ENCODE results near the gene CD27. TPM values are rescaled to one million over a fixed set of nuclear protein-coding genes. Genes with fewer than 3 reads are reported as not detected.

The CD27 gene
- total and polyA plus RNA-seq, 9 of the 15 experiments (the other 6 are each of a cell fraction or from before 2014, with no cell fraction given) = 0.24 TPM; not detected in 8

- Histone ChIP-seq H3K79me2 (ENCODE audit: control insufficient read depth, insufficient read depth, low read length) (no peaks in the 10 kb centered on the region), H3K9me3 (replicated peaks; ENCODE audit: control insufficient read depth, insufficient read depth, low read depth, low read length) (no peaks in the 10 kb centered on the region), H4K20me1 (replicated peaks; ENCODE audit: control insufficient read depth, insufficient read depth, low read length) (no peaks in the 10 kb centered on the region), H3K9me1 (ENCODE audit: control insufficient read depth, insufficient read depth, low read length) (no peaks in the 10 kb centered on the region), H3K4me3 (no peak overlapping the region), H2AFZ (ENCODE audit: low read depth, low read length) (no peak overlapping the region), H3K4me1 (replicated peaks in 1 of 2; ENCODE audit: control insufficient read depth in 2 of 2, insufficient read depth in 2 of 2, low read length in 2 of 2) (no peaks in the 10 kb centered on the region; a peak in 1 of 5 replicates), H3K9ac (ENCODE audit: insufficient read depth in 1 of 2, low read depth in 2 of 2, low read length in 2 of 2) (no peak overlapping the region), H3K27ac (ENCODE audit: extremely low read depth, low read depth, low read length) (no peak overlapping the region), H3K4me2 (ENCODE audit: insufficient read depth, low read length) (no peak overlapping the region), H3K36me3 (ENCODE audit: control insufficient read depth, insufficient read depth, low read length) (no peaks in the 10 kb centered on the region), H3K27me3 (ENCODE audit: control insufficient read depth in 2 of 2, insufficient read depth in 2 of 2, low read length in 2 of 2) (peaks cover 0 to 9% of the 10 kb centered on the region in 2 experiments; a peak in 4 of 5 replicates)
- no TSS peak for BruUV-seq (replicated peaks)
- intact Hi-C loops (cut with micrococcal nuclease) (no loop called here), in situ Hi-C loops (cut with MboI) (no loop called here)
- CTCF ChIA-PET (ENCODE audit: low intra/inter-chr PET ratio) = no interaction called here
- no peak for DNase-seq (ENCODE audit: extremely low read depth in 1 of 4, low spot score in 3 of 4)
- TF ChIP-seq ZFP36 (IDR thresholded peaks at IDR 0.05; ENCODE audit: low read depth, low read length, partially characterized antibody) = no peak
- TF ChIP-seq LARP7 (IDR thresholded peaks at IDR 0.05) = no peak
- no peak for TF ChIP-seq ADNP (tag; IDR thresholded peaks at IDR 0.05)
- TF ChIP-seq CSDE1 (IDR thresholded peaks at IDR 0.05) = no peak
- no peak for TF ChIP-seq SAP30 (IDR thresholded peaks at IDR 0.05; ENCODE audit: borderline replicate concordance, insufficient read depth, low read depth, low read length, poor library complexity, severe bottlenecking)
- no peak for TF ChIP-seq BHLHE40 (IDR thresholded peaks at IDR 0.05; ENCODE audit: low read length)
- TF ChIP-seq BRCA1 (IDR thresholded peaks at IDR 0.05) = no peak
- no peak for TF ChIP-seq BRCA1 (CRISPR knock-in tag; IDR thresholded peaks at IDR 0.05)
- no peak for TF ChIP-seq MNT (conservative IDR thresholded peaks at IDR 0.05)
- TF ChIP-seq BACH1 (tag; IDR thresholded peaks at IDR 0.05) = no peak
- no peak for ATAC-seq
- POLR2A ChIA-PET = interaction anchor here (0.9 kb wide), 1 partner anchor 13 kb away, joined by 3 read pairs; no protein-coding TSS in a partner anchor
- 29% methylated on average over 4 of the region's 4 CpGs for WGBS (ENCODE audit: insufficient coverage, low coverage, missing lambda C conversion rate)
- FAIRE-seq = no peak
These were observed 724 bp upstream of the CD27 start for GRCh38 chr12:6444031-6444430.

Data from K562 (cell line).